HCT116 (cell line): Measurements from ENCODE around the gene TRPM1. TPM values are rescaled to one million over a fixed set of nuclear protein-coding genes. Genes with fewer than 3 reads are reported as not detected.

Experiments
- ATAC-seq: fragments of 200-7000 bp; cut with Tn5 transposase; 2 replicates; pipeline ENCODE4 v1.9.1; 2020; ENCODE audit warnings: mild to moderate bottlenecking, moderate library complexity
- BruUV-seq: library from RNA; stranded (reverse); fragments of 400-500 nt; replicated peaks from 2 replicates; lab custom pipeline; 2021; lab: Mats Ljungman, UMichigan
- CTCF ChIA-PET: fragments of 300-600 bp; sonication (Branson Sonifier 250); formaldehyde crosslinking; loops from one replicate; lab custom pipeline; 2021; ENCODE audit warnings: antibody characterized with exemption; lab: Charles Lee
- POLR2A ChIA-PET: fragments of 300-600, 350-600 bp; sonication (Branson Sonifier 250); formaldehyde crosslinking; loops from one replicate; lab custom pipeline; 2021; ENCODE audit warnings: antibody characterized with exemption; lab: Charles Lee
- RAD21 ChIA-PET, 2 experiments: fragments of 300-600 bp; sonication (Branson Sonifier 250); formaldehyde crosslinking; loops; one replicate each; lab custom pipeline; 2023; ENCODE audit warnings: low total read pairs in 2 of 2; ENCODE audit not compliant: uncharacterized antibody in 2 of 2, unreplicated experiment in 2 of 2, low non-redundant PET in 1 of 2; lab: Charles Lee
- DNase-seq: peaks from one replicate; pipeline ENCODE4 v3.0.0-alpha.2; 2010; ENCODE audit warnings: low read depth, low spot score
- H2AFZ ChIP-seq: fragments of 200-600 bp; shearing (Covaris generic), sonication (generic); 2 replicates; pipeline ENCODE4 v1.6.1; 2017; ENCODE audit warnings: low read depth, mixed run types, mixed read lengths, antibody characterized with exemption, low read length; ENCODE audit not compliant: poor library complexity, severe bottlenecking
- H3K27ac ChIP-seq: 2 replicates; pipeline ENCODE4 v1.5.1; 2012; ENCODE audit warnings: low read depth, low read length
- H3K27me3 ChIP-seq: fragments of 200-600 bp; sonication (generic); 2 replicates; pipeline ENCODE4 v1.6.1; 2016; ENCODE audit warnings: mixed run types, low read length, mixed read lengths; ENCODE audit not compliant: insufficient read depth
- H3K36me3 ChIP-seq, 2 experiments: fragments of 200-500 bp in 1 of 2; fragments of 200-600 bp in 1 of 2; sonication (Bioruptor generic) in 1 of 2; sonication (generic) in 1 of 2; 2 replicates each; pipeline versions ENCODE4 v1.5.1 to v1.6.1; 2014 to 2016; ENCODE audit warnings: low read length in 2 of 2, inconsistent platforms in 1 of 2, mixed read lengths in 1 of 2, mixed run types in 1 of 2; ENCODE audit not compliant: insufficient read depth in 2 of 2, control insufficient read depth in 1 of 2
- H3K4me1 ChIP-seq, 2 experiments: fragments of 200-600 bp in 1 of 2; sonication (generic) in 1 of 2; 2 replicates each; pipeline versions ENCODE4 v1.5.1 to v1.6.1; 2012 to 2017; ENCODE audit warnings: low read length in 2 of 2, inconsistent platforms in 1 of 2, mild to moderate bottlenecking in 1 of 2, mixed read lengths in 1 of 2, mixed run types in 1 of 2, moderate library complexity in 1 of 2; ENCODE audit not compliant: insufficient read depth in 2 of 2, control insufficient read depth in 1 of 2
- H3K4me2 ChIP-seq: fragments of 200-600 bp; sonication (generic); 2 replicates; pipeline ENCODE4 v1.6.1; 2017; ENCODE audit warnings: mixed run types, low read length, mixed read lengths
- H3K4me3 ChIP-seq, 2 experiments: fragments of 200-600 bp in 1 of 2; sonication (generic) in 1 of 2; replicated peaks in 1 of 2; 2 replicates each; pipeline ENCODE4 v1.5.1; 2011 to 2016; ENCODE audit warnings: low read length in 2 of 2, control low read depth in 1 of 2, low read depth in 1 of 2, mild to moderate bottlenecking in 1 of 2, mixed read lengths in 1 of 2, mixed run types in 1 of 2
- H3K79me2 ChIP-seq: fragments of 200-600 bp; sonication (generic); 2 replicates; pipeline ENCODE4 v1.6.1; 2017; ENCODE audit warnings: mild to moderate bottlenecking, mixed run types, low read length, moderate library complexity, mixed read lengths; ENCODE audit not compliant: insufficient read depth
- H3K9ac ChIP-seq: fragments of 200-600 bp; sonication (generic); 2 replicates; pipeline ENCODE4 v1.6.1; 2016; ENCODE audit warnings: low read length, mixed read lengths
- H3K9me2 ChIP-seq: fragments of 200-600 bp; sonication (generic), shearing (Covaris generic); 2 replicates; pipeline ENCODE4 v1.6.1; 2017; ENCODE audit warnings: mixed run types, mild to moderate bottlenecking, moderate library complexity; ENCODE audit not compliant: insufficient read depth
- H3K9me3 ChIP-seq, 2 experiments: fragments of 200-500 bp in 1 of 2; fragments of 200-600 bp in 1 of 2; sonication (Bioruptor generic) in 1 of 2; sonication (generic) in 1 of 2; 2 replicates each; pipeline ENCODE4 v1.6.1; 2014 to 2017; ENCODE audit warnings: low read length in 2 of 2, mixed read lengths in 2 of 2, inconsistent platforms in 1 of 2, low read depth in 1 of 2, mild to moderate bottlenecking in 1 of 2, mixed run types in 1 of 2, moderate library complexity in 1 of 2; ENCODE audit not compliant: control insufficient read depth in 1 of 2, insufficient read depth in 1 of 2
- H4K20me1 ChIP-seq: fragments of 200-600 bp; sonication (generic), shearing (Covaris generic); 2 replicates; pipeline ENCODE4 v1.6.1; 2017; ENCODE audit warnings: mixed run types, mild to moderate bottlenecking, moderate library complexity; ENCODE audit not compliant: insufficient read depth
- CBX3 ChIP-seq: IDR thresholded peaks from 2 replicates; pipeline ENCODE4 v1.6.1; 2012; ENCODE audit warnings: low read depth
- CEBPB ChIP-seq: IDR thresholded peaks from 2 replicates; pipeline ENCODE4 v1.6.1; 2012; ENCODE audit warnings: low read depth
- ELF1 ChIP-seq: IDR thresholded peaks from 2 replicates; pipeline ENCODE4 v1.6.1; 2012; ENCODE audit warnings: low read depth, borderline replicate concordance
- EZH2 ChIP-seq: fragments of 200-600 bp; sonication (generic); IDR thresholded peaks from 2 replicates; pipeline ENCODE4 v1.6.1; 2017; ENCODE audit warnings: antibody characterized with exemption, mixed run types
- EZH2phosphoT487 ChIP-seq: fragments of 200-600 bp; IDR thresholded peaks from 2 replicates; pipeline ENCODE4 v1.6.1; 2018; ENCODE audit warnings: antibody characterized with exemption, borderline replicate concordance
- JUND ChIP-seq: IDR thresholded peaks from 2 replicates; pipeline ENCODE4 v1.6.1; 2012
- POLR2A ChIP-seq: IDR thresholded peaks from 2 replicates; pipeline ENCODE4 v1.7.0; 2011; ENCODE audit warnings: borderline replicate concordance; ENCODE audit not compliant: insufficient read depth, insufficient read length; ENCODE audit errors: extremely low read depth
- RAD21 ChIP-seq: IDR thresholded peaks from 2 replicates; pipeline ENCODE4 v1.6.1; 2012; ENCODE audit warnings: low read depth, mild to moderate bottlenecking
- SIN3A ChIP-seq: IDR thresholded peaks from 2 replicates; pipeline ENCODE4 v1.6.1; 2012; ENCODE audit warnings: low read depth
- SP1 ChIP-seq: IDR thresholded peaks from 2 replicates; pipeline ENCODE4 v1.6.1; 2012; ENCODE audit warnings: low read depth
- SRF ChIP-seq: IDR thresholded peaks from 2 replicates; pipeline ENCODE4 v1.6.1; 2012; ENCODE audit warnings: low read depth
- TCF7L2 ChIP-seq: IDR thresholded peaks from 2 replicates; pipeline ENCODE4 v1.7.0; 2011; ENCODE audit warnings: borderline replicate concordance, inconsistent platforms; ENCODE audit not compliant: insufficient read depth, insufficient read length; ENCODE audit errors: extremely low read depth
- YY1 ChIP-seq: IDR thresholded peaks from 2 replicates; pipeline ENCODE4 v1.6.1; 2011; ENCODE audit warnings: low read length, low read depth, moderate library complexity, mild to moderate bottlenecking; ENCODE audit not compliant: insufficient replicate concordance; ENCODE audit errors: extremely low read depth
- ZBTB33 ChIP-seq: IDR thresholded peaks from 2 replicates; pipeline ENCODE4 v1.6.1; 2011; ENCODE audit warnings: mild to moderate bottlenecking, low read length, moderate library complexity; ENCODE audit not compliant: insufficient replicate concordance; ENCODE audit errors: extremely low read depth
- intact Hi-C: fragments of 100-400 bp; cut with micrococcal nuclease; formaldehyde crosslinking; loops from 2 replicates; pipeline ENCODE4 v1.10.0; 2022
- total RNA-seq: library from RNA; stranded (reverse); gene quantifications from one replicate; pipeline ENCODE4 v1.2.1, GENCODE V29; 2021; ENCODE audit not compliant: unreplicated experiment
- TF ChIP-seq, protein P1 (sequence below): IDR thresholded peaks from 2 replicates; pipeline ENCODE4 v1.6.1; 2012

Gene TRPM1
- total RNA-seq, 1 experiment from 2014 or later = not detected

DNA sequence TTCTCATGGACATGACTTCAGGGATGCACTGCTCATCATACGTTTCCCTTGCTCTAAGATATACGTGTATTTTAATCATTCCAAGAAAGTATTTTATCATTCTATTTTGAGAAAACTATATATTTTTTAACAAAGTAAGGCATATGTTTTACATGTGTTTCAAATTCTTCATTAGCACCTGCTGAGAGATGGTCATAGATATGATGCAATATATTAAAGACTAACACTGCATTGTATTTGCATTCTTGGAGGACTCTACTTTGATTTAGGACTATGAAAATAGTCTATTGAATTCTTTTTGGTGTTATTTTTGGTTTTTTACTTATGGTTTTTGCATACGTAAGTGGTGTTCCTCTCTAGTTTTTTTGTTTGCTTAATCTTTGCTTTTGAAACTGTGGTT is 55.9 kb downstream of the TRPM1 start:
- intact Hi-C loops = no loop called here
- H3K27ac ChIP-seq = no peak overlapping the region
- no peak overlapping the region for H3K9ac ChIP-seq
- H4K20me1 ChIP-seq = no peaks in the 10 kb centered on the region
- ATAC-seq (no peak), DNase-seq (no peak)
- no peaks in the 10 kb centered on the region for H3K27me3 ChIP-seq
- no TSS peak for BruUV-seq
- H3K4me1 ChIP-seq = no peaks in the 10 kb centered on the region
- H3K9me3 ChIP-seq = no peaks in the 10 kb centered on the region
- ChIA-PET RAD21 (no interaction called here), POLR2A (no interaction called here), CTCF (no interaction called here)
- H3K36me3 ChIP-seq = no peaks in the 10 kb centered on the region
- no peak overlapping the region for H2AFZ ChIP-seq
- no peak for TF ChIP-seq SRF
- no peak for TF ChIP-seq POLR2A
- TF ChIP-seq SP1 = no peak
- no peak for TF ChIP-seq EZH2phosphoT487
- TF ChIP-seq EZH2 = no peak
- no peak for TF ChIP-seq TCF7L2
- no peak for TF ChIP-seq SIN3A
- no peak for TF ChIP-seq CBX3
- TF ChIP-seq YY1 = no peak
- TF ChIP-seq ELF1 = no peak
- no peak for TF ChIP-seq JUND
- no peak for TF ChIP-seq ZBTB33
- TF ChIP-seq, protein P1, sequence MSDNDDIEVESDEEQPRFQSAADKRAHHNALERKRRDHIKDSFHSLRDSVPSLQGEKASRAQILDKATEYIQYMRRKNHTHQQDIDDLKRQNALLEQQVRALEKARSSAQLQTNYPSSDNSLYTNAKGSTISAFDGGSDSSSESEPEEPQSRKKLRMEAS = no peak
- TF ChIP-seq RAD21 = no peak
- TF ChIP-seq CEBPB = no peak
- no peaks in the 10 kb centered on the region for H3K9me2 ChIP-seq
- no peak overlapping the region for H3K4me3 ChIP-seq
- H3K79me2 ChIP-seq = no peaks in the 10 kb centered on the region
- H3K4me2 ChIP-seq = no peak overlapping the region
